H9 (cell line): ENCODE results near the gene MMRN2. TPM values are rescaled to one million over a fixed set of nuclear protein-coding genes. Genes with fewer than 3 reads are reported as not detected.
A peak's percentile ranks its signal among the peaks of the same experiment; 100 is the strongest.

Experiments used
- DNase-seq: peaks from one replicate; pipeline ENCODE4 v3.0.0-alpha.2; 2017
- H2AFZ ChIP-seq: one replicate; pipeline ENCODE4 v1.6.1; 2013; ENCODE audit warnings: mild to moderate bottlenecking, low read length, control low read depth, moderate library complexity
- H2AK5ac ChIP-seq: 2 replicates; pipeline ENCODE4 v1.6.1; 2013; ENCODE audit warnings: low read length, control low read depth, mixed read lengths; ENCODE audit not compliant: insufficient read length
- H2BK120ac ChIP-seq: one replicate; pipeline ENCODE4 v1.6.1; 2013; ENCODE audit warnings: low read depth, mild to moderate bottlenecking, low read length, control low read depth, inconsistent platforms; ENCODE audit not compliant: poor library complexity, severe bottlenecking
- H2BK12ac ChIP-seq: 2 replicates; pipeline ENCODE4 v1.6.1; 2013; ENCODE audit warnings: low read length, control low read depth, mixed read lengths, low read depth; ENCODE audit not compliant: insufficient read length
- H2BK15ac ChIP-seq: 2 replicates; pipeline ENCODE4 v1.6.1; 2013; ENCODE audit warnings: low read depth, low read length, control low read depth
- H2BK20ac ChIP-seq: one replicate; pipeline ENCODE4 v1.6.1; 2013; ENCODE audit warnings: low read depth, mild to moderate bottlenecking, low read length, control low read depth, inconsistent platforms; ENCODE audit not compliant: poor library complexity, severe bottlenecking
- H2BK5ac ChIP-seq: 2 replicates; pipeline ENCODE4 v1.6.1; 2013; ENCODE audit warnings: low read length, control low read depth, mixed read lengths; ENCODE audit not compliant: insufficient read length
- H3K14ac ChIP-seq: 2 replicates; pipeline ENCODE4 v1.6.1; 2013; ENCODE audit warnings: low read length, control low read depth; ENCODE audit not compliant: insufficient read depth
- H3K18ac ChIP-seq: 2 replicates; pipeline ENCODE4 v1.6.1; 2013; ENCODE audit warnings: low read depth, mild to moderate bottlenecking, mixed read lengths, low read length, control low read depth; ENCODE audit not compliant: insufficient read length
- H3K23ac ChIP-seq: 2 replicates; pipeline ENCODE4 v1.6.1; 2013; ENCODE audit warnings: low read length, control low read depth, mixed read lengths, low read depth; ENCODE audit not compliant: insufficient read length
- H3K23me2 ChIP-seq: 2 replicates; pipeline ENCODE4 v1.6.1; 2013; ENCODE audit warnings: low read depth, mild to moderate bottlenecking, mixed read lengths, low read length, control low read depth; ENCODE audit not compliant: insufficient read length, poor library complexity, severe bottlenecking
- H3K27ac ChIP-seq: 2 replicates; pipeline ENCODE4 v1.5.1; 2013; ENCODE audit warnings: low read length, control low read depth, mixed read lengths, low read depth; ENCODE audit not compliant: insufficient read length
- H3K27me3 ChIP-seq: 2 replicates; pipeline ENCODE4 v1.6.1; 2013; ENCODE audit warnings: low read length, control low read depth, inconsistent platforms; ENCODE audit not compliant: insufficient read depth
- H3K4ac ChIP-seq: 2 replicates; pipeline ENCODE4 v1.6.1; 2013; ENCODE audit warnings: low read depth, mild to moderate bottlenecking, control low read depth, inconsistent platforms, low read length, moderate library complexity
- H3K4me1 ChIP-seq: 2 replicates; pipeline ENCODE4 v1.6.1; 2013; ENCODE audit warnings: low read length, control low read depth, inconsistent platforms; ENCODE audit not compliant: insufficient read depth
- H3K4me2 ChIP-seq: 2 replicates; pipeline ENCODE4 v1.6.1; 2013; ENCODE audit warnings: low read length, control low read depth, mixed read lengths; ENCODE audit not compliant: insufficient read length, insufficient read depth
- H3K56ac ChIP-seq: 2 replicates; pipeline ENCODE4 v1.6.1; 2013; ENCODE audit warnings: low read depth, mild to moderate bottlenecking, mixed read lengths, low read length, control low read depth; ENCODE audit not compliant: insufficient read length
- H3K79me1 ChIP-seq: 2 replicates; pipeline ENCODE4 v1.6.1; 2013; ENCODE audit warnings: low read depth, mild to moderate bottlenecking, moderate library complexity, low read length, control low read depth, inconsistent platforms; ENCODE audit not compliant: insufficient read depth, poor library complexity, severe bottlenecking
- H3K79me2 ChIP-seq: 2 replicates; pipeline ENCODE4 v1.6.1; 2013; ENCODE audit warnings: low read length, control low read depth, inconsistent platforms; ENCODE audit not compliant: insufficient read depth
- H3K9ac ChIP-seq: 2 replicates; pipeline ENCODE4 v1.6.1; 2013; ENCODE audit warnings: low read length, control low read depth, mixed read lengths; ENCODE audit not compliant: insufficient read length; ENCODE audit errors: extremely low read depth
- H3K9me3 ChIP-seq: one replicate; pipeline ENCODE4 v1.6.1; 2013; ENCODE audit warnings: low read depth, low read length, inconsistent platforms; ENCODE audit not compliant: control insufficient read depth
- H3T11ph ChIP-seq: one replicate; pipeline ENCODE4 v1.6.1; 2013; ENCODE audit warnings: mild to moderate bottlenecking, low read length, control low read depth, inconsistent platforms
- H4K20me1 ChIP-seq: one replicate; pipeline ENCODE4 v1.6.1; 2013; ENCODE audit not compliant: control insufficient read depth, insufficient read length, insufficient read depth
- H4K5ac ChIP-seq: 2 replicates; pipeline ENCODE4 v1.6.1; 2013; ENCODE audit warnings: low read depth, mild to moderate bottlenecking, mixed read lengths, low read length, control low read depth; ENCODE audit not compliant: insufficient read length
- H4K8ac ChIP-seq: replicated peaks from 2 replicates; pipeline ENCODE4 v1.6.1; 2013; ENCODE audit warnings: low read length, control low read depth, mixed read lengths, low read depth; ENCODE audit not compliant: insufficient read length
- H4K91ac ChIP-seq: 2 replicates; pipeline ENCODE4 v1.6.1; 2013; ENCODE audit warnings: low read depth, mild to moderate bottlenecking, moderate library complexity, mixed read lengths, low read length, control low read depth; ENCODE audit not compliant: insufficient read length
- H3K27ac Mint-ChIP-seq, 3 experiments: 2 replicates in 2 of 3; 3 replicates in 1 of 3; pipeline ENCODE4 v1.8.0; 2020 to 2021; ENCODE audit warnings: mixed read lengths in 3 of 3, mild to moderate bottlenecking in 1 of 3, moderate library complexity in 1 of 3
- H3K27me3 Mint-ChIP-seq: 2 replicates; pipeline ENCODE4 v1.8.0; 2021; ENCODE audit warnings: low read depth, mild to moderate bottlenecking, moderate library complexity, mixed read lengths
- H3K36me3 Mint-ChIP-seq, 3 experiments: 2 replicates in 2 of 3; 3 replicates in 1 of 3; pipeline ENCODE4 v1.8.0; 2020 to 2021; ENCODE audit warnings: low read depth in 3 of 3, mixed read lengths in 3 of 3; ENCODE audit not compliant: insufficient read depth in 1 of 3
- H3K4me1 Mint-ChIP-seq, 2 experiments: 2 replicates each; pipeline ENCODE4 v1.8.0; 2020; ENCODE audit warnings: mixed read lengths in 2 of 2
- H3K4me3 Mint-ChIP-seq, 2 experiments: 2 replicates in 1 of 2; 3 replicates in 1 of 2; pipeline ENCODE4 v1.8.0; 2020 to 2021; ENCODE audit warnings: mild to moderate bottlenecking in 2 of 2, mixed read lengths in 2 of 2, moderate library complexity in 1 of 2
- H3K9me3 Mint-ChIP-seq, 2 experiments: 2 replicates in 1 of 2; 3 replicates in 1 of 2; pipeline ENCODE4 v1.8.0; 2020; ENCODE audit warnings: mild to moderate bottlenecking in 2 of 2, mixed read lengths in 2 of 2, moderate library complexity in 1 of 2
- WGBS: extraction: QIAGEN DNeasy Blood & Tissue Kit; methylation state at CpG from one replicate; pipeline ENCODE4 v1.1.7; 2013; ENCODE audit warnings: missing lambda C conversion rate, low lambda C conversion rate, mixed read lengths; ENCODE audit not compliant: insufficient read length; ENCODE audit errors: extremely low coverage; 5-methylcytosine and 5-hydroxymethylcytosine counted together
- total RNA-seq: library from RNA; stranded (reverse); gene quantifications from 2 replicates; pipeline ENCODE4 v1.2.1, GENCODE V29; 2021
- TF ChIP-seq, protein P1 (sequence below): fragments of 200-600 bp; sonication (generic); conservative IDR thresholded peaks from 3 replicates; pipeline ENCODE4 v1.8.0; 2021; ENCODE audit warnings: antibody characterized with exemption, mild to moderate bottlenecking

Gene MMRN2
- total RNA-seq, 1 experiment from 2014 or later: 1.0 TPM

DNA sequence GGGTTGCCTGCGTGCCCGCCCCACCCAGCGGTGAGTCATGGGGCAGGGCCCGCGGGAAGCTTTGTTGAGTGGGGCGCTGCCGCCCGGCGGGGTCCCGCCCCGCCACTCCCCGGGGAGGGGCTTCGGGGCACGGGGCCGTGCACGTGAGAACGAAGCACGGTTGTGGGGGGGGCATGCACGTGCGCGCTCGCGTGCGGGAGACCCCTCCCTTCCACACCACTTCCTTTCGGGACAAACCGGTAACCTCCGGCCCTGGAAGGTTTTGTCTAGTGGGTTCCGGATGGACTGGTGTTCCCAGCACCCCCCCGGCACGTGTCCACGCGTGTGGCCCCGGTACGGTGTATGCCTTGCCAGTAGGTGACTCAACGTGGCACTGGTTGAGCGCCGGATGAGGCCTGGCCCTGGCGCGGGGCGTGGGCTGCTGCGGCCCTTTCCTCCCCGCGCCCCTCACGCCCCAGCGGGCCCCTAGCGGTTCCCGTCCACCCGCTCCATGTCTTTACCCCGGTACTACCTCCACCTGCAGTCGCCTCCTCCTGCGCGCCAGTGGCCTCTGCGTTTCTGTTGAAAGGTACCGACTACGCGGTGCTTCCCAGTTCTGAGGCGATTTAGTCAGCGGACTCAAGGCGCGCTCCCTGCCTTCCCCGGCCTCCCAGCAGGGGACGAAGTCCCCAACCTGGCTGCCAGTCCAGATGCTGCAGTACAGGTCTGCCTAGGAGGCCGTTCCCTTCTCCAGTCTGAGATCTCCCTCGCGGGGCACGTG is 14.0 kb upstream of the MMRN2 start:
- Histone ChIP-seq H4K91ac (no peak overlapping the region), H3K79me1 (no peaks in the 10 kb centered on the region), H2BK20ac (no peak overlapping the region), H3K27me3 (peaks cover 10% of the 10 kb centered on the region; the same call in 1 of the 2 replicates), H3K23me2 (peaks cover 15% of the 10 kb centered on the region), H3K56ac (no peak overlapping the region), H3K18ac (peak overlapping the region; percentile 72), H2AK5ac (no peak overlapping the region), H2AFZ (no peak overlapping the region), H3K4me1 (peaks cover under 1% of the 10 kb centered on the region; the same call in 1 of the 2 replicates), H3K27ac (no peak overlapping the region), H3K9ac (peak overlapping the region; percentile 18), H3K9me3 (no peaks in the 10 kb centered on the region), H2BK15ac (no peak overlapping the region), H4K8ac (no peak overlapping the region), H4K5ac (peak overlapping the region; percentile 25), H4K20me1 (no peaks in the 10 kb centered on the region), H3K79me2 (no peaks in the 10 kb centered on the region), H3K4me2 (peak overlapping the region; percentile 44), H3K4ac (no peak overlapping the region), H3K23ac (no peak overlapping the region), H3T11ph (no peak overlapping the region), H3K14ac (peak overlapping the region; percentile 88), H2BK12ac (no peak overlapping the region), H2BK120ac (no peak overlapping the region), H2BK5ac (no peak overlapping the region)
- TF ChIP-seq, protein P1, sequence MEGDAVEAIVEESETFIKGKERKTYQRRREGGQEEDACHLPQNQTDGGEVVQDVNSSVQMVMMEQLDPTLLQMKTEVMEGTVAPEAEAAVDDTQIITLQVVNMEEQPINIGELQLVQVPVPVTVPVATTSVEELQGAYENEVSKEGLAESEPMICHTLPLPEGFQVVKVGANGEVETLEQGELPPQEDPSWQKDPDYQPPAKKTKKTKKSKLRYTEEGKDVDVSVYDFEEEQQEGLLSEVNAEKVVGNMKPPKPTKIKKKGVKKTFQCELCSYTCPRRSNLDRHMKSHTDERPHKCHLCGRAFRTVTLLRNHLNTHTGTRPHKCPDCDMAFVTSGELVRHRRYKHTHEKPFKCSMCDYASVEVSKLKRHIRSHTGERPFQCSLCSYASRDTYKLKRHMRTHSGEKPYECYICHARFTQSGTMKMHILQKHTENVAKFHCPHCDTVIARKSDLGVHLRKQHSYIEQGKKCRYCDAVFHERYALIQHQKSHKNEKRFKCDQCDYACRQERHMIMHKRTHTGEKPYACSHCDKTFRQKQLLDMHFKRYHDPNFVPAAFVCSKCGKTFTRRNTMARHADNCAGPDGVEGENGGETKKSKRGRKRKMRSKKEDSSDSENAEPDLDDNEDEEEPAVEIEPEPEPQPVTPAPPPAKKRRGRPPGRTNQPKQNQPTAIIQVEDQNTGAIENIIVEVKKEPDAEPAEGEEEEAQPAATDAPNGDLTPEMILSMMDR: no peak; the same call in 2 of the 3 replicates
- peak; percentile 71 for DNase-seq
- Mint-ChIP-seq H3K4me1 (peaks cover 24 to 40% of the 10 kb centered on the region in 2 experiments), H3K27ac (peak overlapping the region in 2 of 3 experiments; percentile 75 to 84; a peak in 2 of 7 replicates), H3K9me3 (peaks cover 0 to 4% of the 10 kb centered on the region in 2 experiments; a peak in 1 of 5 replicates), H3K27me3 (peaks cover 31% of the 10 kb centered on the region), H3K4me3 (peak overlapping the region; percentile 80 to 81), H3K36me3 (peaks cover 0 to 3% (median 0%) of the 10 kb centered on the region in 3 experiments; a peak in 1 of 7 replicates)
- no CpG with 5 or more reads among the region's 66 CpGs for WGBS
